NB4 (cell line): ENCODE data around the gene RHBDF1.

Source experiments
- CTCF ChIP-seq: IDR thresholded peaks from one replicate; pipeline ENCODE4 v1.5.1; 2012; ENCODE audit warnings: low read depth, low read length
- MAX ChIP-seq: IDR thresholded peaks from 2 replicates; pipeline ENCODE4 v1.6.1; 2011; ENCODE audit warnings: low read depth, low read length
- POLR2A ChIP-seq: IDR thresholded peaks from 2 replicates; pipeline ENCODE4 v1.6.1; 2011; ENCODE audit warnings: mild to moderate bottlenecking; ENCODE audit not compliant: insufficient read length; ENCODE audit errors: extremely low read depth

- TF ChIP-seq CTCF = no peak
- TF ChIP-seq MAX = no peak
- no peak for TF ChIP-seq POLR2A
Observed at GRCh38 chr16:100989-101388, 28.6 kb upstream of the RHBDF1 start.
